GM13977 (cell line): ENCODE results near the gene TGFBR2.

Source experiments
- DNase-seq: peaks from one replicate; pipeline ENCODE4 v3.0.0; 2012; ENCODE audit warnings: low spot score
- in situ Hi-C: fragments of 300-500 bp; cut with MboI; formaldehyde crosslinking; loops from one replicate; pipeline ENCODE4 v1.12.0; 2022; ENCODE audit warnings: low sequenced_read_pairs, low pct_unique_long_range_greater_than_20kb, mixed read lengths, inconsistent platforms; ENCODE audit not compliant: unreplicated experiment
- TF ChIP-seq, protein P1 (sequence below): IDR thresholded peaks from 2 replicates; pipeline ENCODE4 v1.5.1; 2012; ENCODE audit warnings: mild to moderate bottlenecking, control low read depth; ENCODE audit not compliant: insufficient read depth; ENCODE audit errors: extremely low read depth, missing control alignments

Gene TGFBR2

DNA sequence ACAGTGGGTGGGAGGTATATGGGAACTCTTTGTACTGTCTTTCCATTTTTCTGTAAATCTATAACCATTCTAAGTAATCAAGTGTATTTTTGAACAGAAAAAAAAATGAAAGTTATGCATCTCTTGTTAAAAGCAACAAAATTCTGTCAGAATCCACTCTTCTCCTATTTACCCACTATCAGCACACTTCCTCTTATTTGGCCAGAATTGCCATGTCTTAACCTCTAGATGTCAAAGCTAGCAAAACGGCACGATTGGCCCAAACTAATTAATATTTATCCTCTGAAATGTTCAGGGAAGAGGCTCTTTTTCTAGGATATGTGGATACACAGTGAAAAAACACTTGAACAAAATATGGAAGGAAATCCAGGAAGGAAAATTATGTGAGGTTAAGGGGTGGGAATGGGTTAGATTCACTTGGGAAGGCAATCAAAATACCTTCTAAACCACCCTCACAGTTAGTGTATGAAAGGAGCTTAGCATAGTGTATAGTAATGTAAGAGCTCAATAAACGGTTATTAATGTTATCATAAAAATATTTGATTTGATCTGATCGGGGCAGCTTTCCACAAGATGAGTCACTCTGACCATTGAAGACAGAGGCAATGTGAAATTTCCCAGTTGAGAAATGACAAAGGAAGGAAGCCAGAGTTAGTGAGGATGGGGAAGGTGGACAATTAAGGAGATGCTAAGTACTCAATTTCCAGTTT, 20.1 kb upstream of the TGFBR2 start:
- in situ Hi-C loops: no loop called here
- TF ChIP-seq, protein P1, sequence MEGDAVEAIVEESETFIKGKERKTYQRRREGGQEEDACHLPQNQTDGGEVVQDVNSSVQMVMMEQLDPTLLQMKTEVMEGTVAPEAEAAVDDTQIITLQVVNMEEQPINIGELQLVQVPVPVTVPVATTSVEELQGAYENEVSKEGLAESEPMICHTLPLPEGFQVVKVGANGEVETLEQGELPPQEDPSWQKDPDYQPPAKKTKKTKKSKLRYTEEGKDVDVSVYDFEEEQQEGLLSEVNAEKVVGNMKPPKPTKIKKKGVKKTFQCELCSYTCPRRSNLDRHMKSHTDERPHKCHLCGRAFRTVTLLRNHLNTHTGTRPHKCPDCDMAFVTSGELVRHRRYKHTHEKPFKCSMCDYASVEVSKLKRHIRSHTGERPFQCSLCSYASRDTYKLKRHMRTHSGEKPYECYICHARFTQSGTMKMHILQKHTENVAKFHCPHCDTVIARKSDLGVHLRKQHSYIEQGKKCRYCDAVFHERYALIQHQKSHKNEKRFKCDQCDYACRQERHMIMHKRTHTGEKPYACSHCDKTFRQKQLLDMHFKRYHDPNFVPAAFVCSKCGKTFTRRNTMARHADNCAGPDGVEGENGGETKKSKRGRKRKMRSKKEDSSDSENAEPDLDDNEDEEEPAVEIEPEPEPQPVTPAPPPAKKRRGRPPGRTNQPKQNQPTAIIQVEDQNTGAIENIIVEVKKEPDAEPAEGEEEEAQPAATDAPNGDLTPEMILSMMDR: no peak
- DNase-seq: no peak

DNA sequence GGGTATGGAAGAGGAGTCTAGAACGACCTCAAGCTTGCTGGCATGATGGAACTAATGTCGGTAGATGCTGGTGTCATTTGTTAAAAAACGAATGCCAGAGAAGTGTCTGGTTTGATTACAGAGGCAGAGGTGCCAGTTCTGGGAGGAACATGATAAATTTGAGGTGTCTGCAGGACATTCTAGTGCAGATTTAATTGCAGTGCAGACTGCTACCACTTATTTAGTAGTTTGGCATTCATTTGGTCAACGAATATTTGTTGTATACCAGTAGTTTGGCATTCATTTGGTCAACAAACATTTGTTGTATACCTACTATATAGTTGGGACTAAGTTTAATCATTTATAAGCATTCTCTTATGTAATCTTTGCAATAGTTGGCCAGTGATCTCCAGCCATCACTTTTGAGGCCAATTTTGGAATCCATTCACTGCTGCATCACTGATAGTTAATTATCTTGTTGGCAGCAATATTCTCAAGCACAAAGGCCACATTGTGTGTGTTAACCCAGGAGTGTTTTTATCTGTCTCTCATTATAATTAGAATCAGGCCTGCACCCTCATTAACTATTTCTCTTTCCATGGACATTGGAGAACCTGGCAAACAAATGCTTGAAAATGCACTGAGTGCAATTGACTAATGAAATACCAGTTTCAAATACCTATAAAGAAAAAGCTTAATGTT, 19.5 kb upstream of the TGFBR2 start:
- TF ChIP-seq, protein P1: no peak
- no peak for DNase-seq
- in situ Hi-C loops: no loop called here

DNA sequence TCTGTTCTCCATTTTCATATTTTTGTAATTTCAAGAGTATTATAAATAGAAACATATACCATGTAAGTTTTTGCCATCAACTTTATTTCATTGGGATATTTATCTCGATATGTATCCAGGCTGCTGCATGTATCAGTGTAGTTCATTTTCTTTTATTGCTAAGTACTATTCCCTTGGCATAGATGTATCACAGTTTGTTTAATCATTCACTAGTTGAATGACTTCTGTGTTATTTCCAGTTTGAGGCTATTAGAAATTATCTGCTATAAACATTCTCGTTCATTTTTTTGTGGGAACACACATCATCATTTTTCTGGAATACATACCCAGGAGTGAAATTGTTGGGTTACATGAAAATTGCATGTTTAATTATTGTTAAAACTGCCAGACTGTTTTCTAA, 18.5 kb upstream of the TGFBR2 start:
- in situ Hi-C loops: no loop called here
- no peak for DNase-seq
- TF ChIP-seq, protein P1: no peak

DNA sequence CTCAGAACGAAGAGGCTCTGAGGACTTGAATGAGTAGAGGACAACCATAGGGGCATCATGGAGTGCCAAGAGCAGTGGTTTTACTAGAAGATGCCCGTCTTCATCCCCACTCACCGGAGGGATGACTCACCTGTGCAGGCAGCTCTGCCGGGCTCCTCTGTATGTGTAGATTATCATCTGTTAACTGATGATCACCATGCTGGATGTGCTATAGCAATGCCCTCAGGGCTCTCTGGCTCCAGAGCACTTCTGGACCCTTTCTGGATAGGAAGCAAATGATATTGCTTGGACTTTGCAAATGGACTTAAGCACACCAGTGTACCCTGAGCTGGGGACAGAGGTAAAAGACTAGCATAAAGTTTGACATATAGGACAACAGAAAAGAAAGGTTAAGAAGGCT, 10.2 kb upstream of the TGFBR2 start:
- DNase-seq: no peak
- in situ Hi-C loops: no loop called here
- TF ChIP-seq, protein P1: no peak

DNA sequence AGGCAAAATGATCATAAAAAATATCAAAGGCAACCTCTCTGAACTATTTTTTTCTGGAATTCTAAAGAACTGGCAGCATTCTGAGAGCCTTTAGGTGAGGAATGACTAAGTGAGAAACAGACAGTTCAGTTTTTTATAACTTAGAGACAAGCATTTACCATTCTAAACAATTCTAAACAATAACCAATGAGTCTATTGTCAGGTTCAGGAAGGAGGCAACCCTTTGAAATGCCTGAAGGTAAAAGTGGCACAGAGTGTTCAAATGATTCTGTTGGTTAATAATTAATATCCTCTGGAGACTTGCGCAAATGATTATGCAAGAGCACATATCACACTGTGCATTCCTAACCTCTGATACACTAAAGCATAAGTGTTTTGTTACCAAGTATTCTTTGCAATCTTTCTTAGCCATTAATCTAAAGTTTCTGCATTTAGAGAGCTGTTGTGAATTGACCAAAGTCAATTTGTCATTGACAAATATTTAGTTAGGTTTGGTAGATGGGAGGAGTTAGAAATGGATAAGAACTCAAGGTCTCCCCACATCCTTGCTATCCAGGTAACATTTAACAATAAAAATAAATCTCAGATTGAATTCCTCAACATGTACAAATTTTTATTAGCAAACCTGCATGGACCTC, 9.2 kb upstream of the TGFBR2 start:
- no peak for DNase-seq
- TF ChIP-seq, protein P1: no peak
- in situ Hi-C loops: no loop called here

DNA sequence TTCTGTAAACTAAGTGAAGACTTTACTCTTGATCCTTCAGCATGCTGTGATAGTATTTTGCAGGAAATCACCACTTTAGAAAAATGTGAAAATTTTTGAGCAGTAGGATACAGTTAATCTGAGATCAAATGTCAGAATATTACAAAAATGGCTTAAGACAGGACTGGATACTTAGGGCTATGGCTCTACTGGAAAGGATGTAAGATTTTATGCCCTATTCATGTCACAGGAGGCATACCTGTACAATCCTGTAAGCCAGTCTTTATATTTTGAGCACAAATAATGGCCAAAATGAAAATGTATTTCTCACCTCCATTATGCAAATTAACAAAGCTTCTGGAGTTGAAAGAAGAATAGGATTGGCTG, 8.6 kb upstream of the TGFBR2 start:
- no peak for DNase-seq
- TF ChIP-seq, protein P1: no peak
- in situ Hi-C loops: no loop called here
